AG08395 (cell line): ENCODE measurements around the gene MICAL3.
"Not testable (repeated sequence)": the region's sequence is repeated elsewhere in the genome, so short reads cannot be mapped to it uniquely, and the experiment has no call there.

Source experiments
- DNase-seq: peaks from one replicate; pipeline ENCODE4 v3.0.0; 2012; ENCODE audit warnings: mixed read lengths, low spot score

Gene MICAL3

GRCh38 chr22:18024276-18024939, at the start of gene MICAL3:
Gene MICAL3 (minus strand): TSS chr22:18024561. CDS start chr22:17906812, 117,749 bp downstream.
- DNase-seq, result peak; percentile 82

- not testable (repeated sequence) for DNase-seq
These were observed 49.6 kb upstream of the MICAL3 start for GRCh38 chr22:18073927-18074326.

- no peak for DNase-seq
These were observed 49.1 kb upstream of the MICAL3 start for GRCh38 chr22:18073467-18073866.

- no peak for DNase-seq
These were observed 47.6 kb upstream of the MICAL3 start for GRCh38 chr22:18071968-18072310.

- DNase-seq, result not testable (repeated sequence)
These were observed 47.1 kb upstream of the MICAL3 start for GRCh38 chr22:18071307-18071967.

- DNase-seq, result no peak
These were observed 46.4 kb upstream of the MICAL3 start for GRCh38 chr22:18070556-18071306.

- DNase-seq, result no peak
These were observed 45.7 kb upstream of the MICAL3 start for GRCh38 chr22:18070041-18070440.

- no peak for DNase-seq
These were observed 44.7 kb upstream of the MICAL3 start for GRCh38 chr22:18069041-18069440.

- peak; percentile 80 for DNase-seq
These were observed 44.1 kb upstream of the MICAL3 start for GRCh38 chr22:18068381-18068988.

- DNase-seq, result no peak
These were observed 43.4 kb upstream of the MICAL3 start for GRCh38 chr22:18067548-18068341.

GRCh38 chr22:18067121-18067520, 42.8 kb upstream of the MICAL3 start:
- no peak for DNase-seq

GRCh38 chr22:18066181-18066859, 42.0 kb upstream of the MICAL3 start:
- no peak for DNase-seq

GRCh38 chr22:18065256-18065655, 40.9 kb upstream of the MICAL3 start:
- DNase-seq, result no peak

GRCh38 chr22:18064636-18065035, 40.3 kb upstream of the MICAL3 start:
- DNase-seq, result no peak

GRCh38 chr22:18063715-18064114, 39.4 kb upstream of the MICAL3 start:
- DNase-seq, result not testable (repeated sequence)

GRCh38 chr22:18063306-18063705, 38.9 kb upstream of the MICAL3 start:
- DNase-seq, result no peak

GRCh38 chr22:18062421-18062820, 38.1 kb upstream of the MICAL3 start:
- DNase-seq, result no peak

- peak; percentile 62 for DNase-seq
These were observed 36.6 kb upstream of the MICAL3 start for GRCh38 chr22:18060646-18061620.

- no peak for DNase-seq
These were observed 35.6 kb upstream of the MICAL3 start for GRCh38 chr22:18059991-18060390.

- no peak for DNase-seq
These were observed 35.1 kb upstream of the MICAL3 start for GRCh38 chr22:18059473-18059872.
